ENCODE data around the gene PPP1R1C. TPM values are rescaled to one million over a fixed set of nuclear protein-coding genes. Genes with fewer than 3 reads are reported as not detected.

The PPP1R1C gene
- total RNA-seq, 1 experiment from 2014 or later, result 4.0 TPM

GRCh38 chr2:182164686-182165085 lies 179.0 kb downstream of the PPP1R1C start:
- no peaks in the 10 kb centered on the region for H3K79me1 ChIP-seq (ENCODE audit: insufficient read depth, low read depth, low read length, poor library complexity, severe bottlenecking)
- H3K23ac ChIP-seq (ENCODE audit: insufficient read length, low read depth, low read length), result no peak overlapping the region
- no peak overlapping the region for H4K8ac ChIP-seq (replicated peaks; ENCODE audit: insufficient read length, low read depth, low read length)
- no peak overlapping the region for H2BK5ac ChIP-seq (ENCODE audit: insufficient read length, low read length)
- H3K4me2 ChIP-seq (ENCODE audit: insufficient read depth, insufficient read length, low read length), result no peak overlapping the region
- no peak overlapping the region for H3K56ac ChIP-seq (ENCODE audit: insufficient read length, low read depth, low read length)
- TF ChIP-seq CTCF (conservative IDR thresholded peaks at IDR 0.05), result no peak
- Mint-ChIP-seq H3K27me3 (ENCODE audit: low read depth) (no peaks in the 10 kb centered on the region), H3K27ac (no peak overlapping the region), H3K9me3 (no peaks in the 10 kb centered on the region), H3K36me3 (ENCODE audit: insufficient read depth in 1 of 3, low read depth in 3 of 3) (no peaks in the 10 kb centered on the region), H3K4me3 (no peak overlapping the region), H3K4me1 (no peaks in the 10 kb centered on the region; a peak in 1 of 4 replicates)
- H4K5ac ChIP-seq (ENCODE audit: insufficient read length, low read depth, low read length), result no peak overlapping the region
- no peaks in the 10 kb centered on the region for H3K23me2 ChIP-seq (ENCODE audit: insufficient read length, low read depth, low read length, poor library complexity, severe bottlenecking)
- H2BK20ac ChIP-seq (ENCODE audit: low read depth, low read length, poor library complexity, severe bottlenecking), result no peak overlapping the region
- H3K14ac ChIP-seq (ENCODE audit: insufficient read depth, low read length), result no peak overlapping the region
- H2BK15ac ChIP-seq (ENCODE audit: low read depth, low read length), result no peak overlapping the region
- no peak overlapping the region for H2AFZ ChIP-seq (ENCODE audit: low read length)
- H2BK120ac ChIP-seq (ENCODE audit: low read depth, low read length, poor library complexity, severe bottlenecking), result no peak overlapping the region
- H4K91ac ChIP-seq (ENCODE audit: insufficient read length, low read depth, low read length), result no peak overlapping the region
- no peak overlapping the region for H3K9ac ChIP-seq (ENCODE audit: extremely low read depth, insufficient read length, low read length)
- H2AK5ac ChIP-seq (ENCODE audit: insufficient read length, low read length), result no peak overlapping the region
- H3K18ac ChIP-seq (ENCODE audit: insufficient read length, low read depth, low read length), result no peak overlapping the region
- H3K4ac ChIP-seq (ENCODE audit: low read depth, low read length), result no peak overlapping the region
- no peak overlapping the region for H3T11ph ChIP-seq (ENCODE audit: low read length)
- H2BK12ac ChIP-seq (ENCODE audit: insufficient read length, low read depth, low read length), result no peak overlapping the region
- no peaks in the 10 kb centered on the region for H3K9me3 ChIP-seq (ENCODE audit: control insufficient read depth, low read depth, low read length)
- DNase-seq, result no peak
- no peaks in the 10 kb centered on the region for H4K20me1 ChIP-seq (ENCODE audit: control insufficient read depth, insufficient read depth, insufficient read length)
- no peak overlapping the region for H3K27ac ChIP-seq (ENCODE audit: insufficient read length, low read depth, low read length)
- H3K4me1 ChIP-seq (ENCODE audit: insufficient read depth, low read length), result no peaks in the 10 kb centered on the region
- no peaks in the 10 kb centered on the region for H3K27me3 ChIP-seq (ENCODE audit: insufficient read depth, low read length)
- H3K79me2 ChIP-seq (ENCODE audit: insufficient read depth, low read length), result no peaks in the 10 kb centered on the region
- WGBS (ENCODE audit: extremely low coverage, insufficient read length, low lambda C conversion rate), result no CpG with 5 or more reads among the region's 1 CpG
